M059J (cell line): ENCODE results near the gene SRRD. TPM values are rescaled to one million over a fixed set of nuclear protein-coding genes. Genes with fewer than 3 reads are reported as not detected.

Source experiments
- DNase-seq: peaks from one replicate; pipeline ENCODE4 v3.0.0-alpha.2; 2012; ENCODE audit warnings: low read depth
- total RNA-seq: library from RNA; depleted of rRNA; stranded (reverse); fragments of >200 nt; shearing (Covaris generic); gene quantifications from 2 replicates; pipeline ENCODE4 v1.2.3, GENCODE V29; 2014

SRRD gene
- total RNA-seq, 1 experiment from 2014 or later = 24.0 TPM

- no peak for DNase-seq
Measured at GRCh38 chr22:26483043-26483438, 636 bp upstream of the SRRD start.

GRCh38 chr22:26484360-26484706 is 656 bp downstream of the SRRD start:
- no peak for DNase-seq

GRCh38 chr22:26485013-26485412 is 1.3 kb downstream of the SRRD start:
- DNase-seq = no peak

GRCh38 chr22:26485806-26486390 is 2.2 kb downstream of the SRRD start:
- DNase-seq = no peak

GRCh38 chr22:26486394-26486793 is 2.7 kb downstream of the SRRD start:
- no peak for DNase-seq

GRCh38 chr22:26487996-26488395 is 4.3 kb downstream of the SRRD start:
- DNase-seq = no peak

- peak; percentile 41 for DNase-seq
Measured at GRCh38 chr22:26489447-26490036, 5.9 kb downstream of the SRRD start.

- DNase-seq = no peak
Measured at GRCh38 chr22:26492220-26492619, 8.5 kb downstream of the SRRD start.

GRCh38 chr22:26494506-26494905 is 10.8 kb downstream of the SRRD start:
- DNase-seq = no peak

- no peak for DNase-seq
Measured at GRCh38 chr22:26496456-26496855, 12.8 kb downstream of the SRRD start.

GRCh38 chr22:26499188-26499703 is 15.6 kb downstream of the SRRD start:
- DNase-seq = no peak

GRCh38 chr22:26501996-26502395 is 18.3 kb downstream of the SRRD start:
- no peak for DNase-seq

- DNase-seq = peak; percentile 19
Measured at GRCh38 chr22:26502688-26503561, 19.2 kb downstream of the SRRD start.

GRCh38 chr22:26503758-26504157 is 20.1 kb downstream of the SRRD start:
- no peak for DNase-seq

GRCh38 chr22:26508148-26508547 is 24.5 kb downstream of the SRRD start:
- DNase-seq = no peak

- DNase-seq = peak; percentile 87
Measured at GRCh38 chr22:26512149-26512793, 28.6 kb downstream of the SRRD start, which contains the start of gene TFIP11. TSS of gene TFIP11 (minus strand) at chr22:26512473. CDS start at chr22:26510272, 2,201 bp downstream.

- DNase-seq = no peak
Measured at GRCh38 chr22:26513838-26514237, 30.2 kb downstream of the SRRD start.

- no peak for DNase-seq
Measured at GRCh38 chr22:26514419-26515161, 30.9 kb downstream of the SRRD start.

- no peak for DNase-seq
Measured at GRCh38 chr22:26515931-26516330, 32.3 kb downstream of the SRRD start.

- DNase-seq = no peak
Measured at GRCh38 chr22:26516503-26516902, 32.8 kb downstream of the SRRD start.

- DNase-seq = no peak
Measured at GRCh38 chr22:26517429-26517828, 33.8 kb downstream of the SRRD start.
